Measurements from ENCODE around the gene TAS2R3.

The TAS2R3 gene

DNA sequence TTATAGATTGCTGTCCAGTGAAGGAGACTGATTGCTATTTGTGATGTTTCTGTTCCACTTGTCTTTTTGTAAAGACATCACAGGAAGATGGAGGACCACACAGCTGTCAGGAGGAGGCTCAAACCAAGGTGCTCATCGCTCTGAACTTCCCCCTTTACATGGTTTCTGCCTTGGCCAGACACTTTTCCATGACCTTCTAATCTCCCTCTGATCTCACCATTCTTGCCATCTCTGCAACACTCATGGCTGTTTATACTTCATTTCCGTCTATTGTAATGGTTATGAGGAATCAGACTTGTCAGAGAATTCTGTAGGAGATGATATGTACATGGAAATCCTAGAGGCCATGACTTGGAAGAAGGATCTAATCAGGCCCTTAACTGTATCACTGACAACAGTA lies 24.4 kb downstream of the TAS2R3 start:
- DNase-seq, result no peak

DNA sequence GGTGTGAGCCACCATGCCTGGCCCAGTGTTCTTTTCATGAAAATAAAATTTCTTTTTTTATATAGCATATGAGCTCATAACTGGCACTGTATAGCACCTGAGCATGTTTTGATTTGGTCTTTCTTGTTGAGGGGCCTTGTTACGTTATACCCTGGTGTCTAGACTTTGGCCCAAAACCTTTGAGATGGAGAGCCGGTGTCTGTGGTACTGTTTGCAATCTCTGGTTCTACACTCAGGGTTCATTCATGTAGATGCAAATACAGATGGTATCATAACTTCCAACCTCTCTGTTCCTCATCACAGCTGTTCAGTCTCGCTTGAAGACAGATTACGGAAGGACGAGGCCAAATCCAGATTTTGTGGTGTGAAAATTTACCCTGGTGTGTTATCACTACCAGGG lies 26.0 kb downstream of the TAS2R3 start, which contains the start of gene TAS2R5:
TSS of gene TAS2R5 (plus strand) at position 301 of the 400 bp plus-strand sequence. CDS start 145 bp downstream, outside the sequence.
- DNase-seq, result no peak

DNA sequence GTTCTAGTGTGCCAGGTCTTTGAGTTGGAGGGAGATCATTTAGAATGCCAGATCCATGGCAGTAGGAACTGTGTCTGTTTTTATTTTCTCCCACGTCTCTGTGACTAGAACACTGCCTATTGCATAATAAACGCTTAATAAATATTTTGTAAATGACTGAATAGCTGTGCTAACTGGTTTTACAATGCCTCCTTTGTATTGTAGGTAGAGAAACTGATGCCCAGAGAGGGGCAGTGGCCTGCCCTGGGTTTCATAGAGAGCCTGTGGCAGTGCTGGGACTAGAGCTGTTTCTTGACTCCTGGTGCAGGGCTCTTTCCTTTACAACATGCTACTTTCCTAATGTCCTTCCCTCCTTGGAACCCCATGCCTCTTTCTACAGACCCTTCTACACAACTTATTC lies 28.6 kb downstream of the TAS2R3 start:
- no peak for DNase-seq

Measured in fibroblast of skin of right quadriceps (primary cell).